COLO668 (cell line): ENCODE data around the gene UBAP2L.
"Not testable (repeated sequence)": the region's sequence is repeated elsewhere in the genome, so short reads cannot be mapped to it uniquely, and the experiment has no call there.

Experiments used
- DNase-seq: peaks from one replicate; lab custom pipeline; 2025; ENCODE audit not compliant: unreplicated experiment; lab: John Stamatoyannopoulos, UW

The UBAP2L gene

DNA sequence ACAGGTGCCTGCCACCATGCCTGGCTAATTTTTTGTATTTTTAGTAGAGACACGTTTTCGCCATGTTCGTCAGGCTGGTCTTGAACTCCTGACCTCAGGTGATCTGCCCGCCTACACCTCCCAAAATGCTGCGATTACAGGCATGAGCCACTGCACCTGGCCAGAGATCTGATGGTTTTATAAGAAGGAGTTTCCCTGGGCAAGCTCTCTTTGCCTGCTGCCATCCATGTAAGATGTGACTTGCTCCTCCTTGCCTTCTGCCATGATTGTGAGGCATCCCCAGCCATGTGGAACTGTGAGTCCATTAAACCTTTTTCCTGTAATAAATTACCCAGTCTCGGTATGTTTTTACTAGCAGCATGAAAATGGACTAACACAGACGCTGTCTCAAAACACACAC is 88.4 kb downstream of the UBAP2L start:
- DNase-seq: not testable (repeated sequence)

- DNase-seq: not testable (repeated sequence)
Observed at GRCh38 chr1:154312229-154313065, 91.7 kb downstream of the UBAP2L start.

DNA sequence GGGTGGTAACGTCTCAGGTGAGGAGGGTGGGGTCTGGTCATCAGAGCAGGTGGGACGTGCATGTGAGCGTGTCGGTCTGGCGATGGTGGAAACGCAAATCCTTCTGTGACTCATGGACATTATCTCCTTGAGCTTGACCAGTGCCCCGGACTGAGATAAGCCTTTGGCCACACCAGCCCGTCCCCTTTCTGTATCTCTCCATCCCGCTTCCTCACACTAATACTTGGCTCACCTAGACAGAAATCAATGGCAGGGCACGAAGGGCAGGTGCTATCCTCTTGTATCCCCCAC is 92.3 kb downstream of the UBAP2L start:
- DNase-seq: no peak

DNA sequence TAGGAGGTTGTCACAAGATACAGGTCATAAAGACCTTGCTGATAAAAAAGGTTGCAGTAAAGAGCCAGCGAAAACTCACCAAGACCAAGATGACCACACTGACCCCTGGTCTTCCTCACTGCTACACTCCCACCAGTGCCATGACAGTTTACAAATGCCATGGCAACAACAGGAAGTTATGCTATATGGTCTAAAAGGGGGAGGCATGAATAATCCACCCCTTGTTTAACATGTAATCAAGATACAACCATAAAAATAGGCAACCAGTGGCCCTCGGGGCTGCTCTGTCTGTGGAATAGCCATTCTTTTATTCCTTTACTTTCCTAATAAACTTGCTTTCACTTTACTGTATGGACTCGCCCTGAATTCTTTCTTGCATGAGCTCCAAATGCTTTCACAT is 93.5 kb downstream of the UBAP2L start:
- not testable (repeated sequence) for DNase-seq

DNA sequence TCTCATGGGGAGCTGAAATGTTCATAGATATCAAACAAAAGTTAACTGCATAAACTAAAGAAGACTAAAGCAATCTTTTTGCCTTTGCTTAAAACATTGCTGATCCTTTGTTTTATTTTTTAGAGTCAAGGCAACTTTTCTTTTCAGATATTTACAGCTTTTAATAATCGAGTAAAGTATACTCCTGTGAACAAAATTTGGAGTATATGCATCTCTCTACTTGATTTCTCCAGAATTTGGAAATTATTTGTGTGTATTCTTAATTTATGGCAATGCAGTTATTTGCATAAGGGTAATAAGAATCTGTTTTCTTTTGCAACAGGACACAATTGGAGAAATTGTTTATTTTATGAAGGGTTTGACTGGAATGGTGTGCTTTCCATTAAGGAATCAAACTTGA is 95.9 kb downstream of the UBAP2L start:
- no peak for DNase-seq

- no peak for DNase-seq
Observed at GRCh38 chr1:154318386-154318785, 97.6 kb downstream of the UBAP2L start.
